SK-N-SH (cell line): ENCODE results near the gene STAP2. TPM values are rescaled to one million over a fixed set of nuclear protein-coding genes. Genes with fewer than 3 reads are reported as not detected.

Experiments used
- CTCF ChIA-PET: fragments of 300-600, 350-600 bp; formaldehyde crosslinking; extraction: SDS; loops from one replicate; lab custom pipeline; 2021; lab: Yijun Ruan, JAX
- POLR2A ChIA-PET: fragments of 350-600 bp; sonication (Branson Sonifier 250); formaldehyde crosslinking; extraction: SDS; loops from one replicate; lab custom pipeline; 2020; ENCODE audit warnings: antibody characterized with exemption, inconsistent platforms; lab: Yijun Ruan, JAX
- DNase-seq: peaks from one replicate; pipeline ENCODE4 v3.0.0; 2012
- H2AFZ ChIP-seq: fragments of 200-600 bp; sonication (generic); 2 replicates; pipeline ENCODE4 v1.8.1; 2016; ENCODE audit warnings: antibody characterized with exemption, mild to moderate bottlenecking, low read depth
- H3F3A ChIP-seq: fragments of 200-600 bp; sonication (generic); replicated peaks from 2 replicates; pipeline ENCODE3; 2016; ENCODE audit warnings: antibody characterized with exemption, mild to moderate bottlenecking; ENCODE audit not compliant: insufficient read depth
- H3K27ac ChIP-seq, 2 experiments: fragments of 200-500 bp in 1 of 2; fragments of 200-600 bp in 1 of 2; sonication (Bioruptor generic) in 1 of 2; sonication (generic), shearing (Covaris generic) in 1 of 2; 2 replicates each; pipeline versions ENCODE4 v1.5.1 to v1.6.1; 2014 to 2016; ENCODE audit warnings: low read depth in 2 of 2, inconsistent platforms in 1 of 2, low read length in 1 of 2, mild to moderate bottlenecking in 1 of 2, mixed read lengths in 1 of 2
- H3K27me3 ChIP-seq: fragments of 200-600 bp; sonication (generic), shearing (Covaris generic); 2 replicates; pipeline ENCODE4 v1.6.1; 2016; ENCODE audit warnings: mixed run types; ENCODE audit not compliant: insufficient read depth
- H3K36me3 ChIP-seq, 2 experiments: fragments of 200-500 bp in 1 of 2; fragments of 200-600 bp in 1 of 2; sonication (Bioruptor generic) in 1 of 2; sonication (generic) in 1 of 2; replicated peaks in 1 of 2; 2 replicates each; pipeline versions ENCODE3 to v1.5.1; 2014 to 2016; ENCODE audit warnings: low read length in 1 of 2, mild to moderate bottlenecking in 1 of 2; ENCODE audit not compliant: insufficient read depth in 2 of 2, control insufficient read depth in 1 of 2
- H3K4me1 ChIP-seq, 2 experiments: fragments of 200-500 bp in 1 of 2; fragments of 200-600 bp in 1 of 2; sonication (Bioruptor generic) in 1 of 2; sonication (generic), shearing (Covaris generic) in 1 of 2; 2 replicates each; pipeline versions ENCODE4 v1.5.1 to v1.6.1; 2014 to 2016; ENCODE audit warnings: low read depth in 1 of 2, low read length in 1 of 2, mixed run types in 1 of 2; ENCODE audit not compliant: insufficient read depth in 2 of 2, control insufficient read depth in 1 of 2
- H3K4me2 ChIP-seq: fragments of 200-600 bp; sonication (generic), shearing (Covaris generic); 2 replicates; pipeline ENCODE4 v1.6.1; 2017; ENCODE audit warnings: mixed run types
- H3K4me3 ChIP-seq, 2 experiments: fragments of 200-500 bp in 1 of 2; fragments of 200-600 bp in 1 of 2; sonication (Bioruptor generic) in 1 of 2; sonication (generic), shearing (Covaris generic) in 1 of 2; 2 replicates each; pipeline versions ENCODE4 v1.5.1 to v1.8.1; 2014 to 2016; ENCODE audit warnings: low read depth in 2 of 2, inconsistent platforms in 1 of 2, low read length in 1 of 2, mild to moderate bottlenecking in 1 of 2, mixed read lengths in 1 of 2, moderate library complexity in 1 of 2
- H3K79me2 ChIP-seq: fragments of 200-600 bp; sonication (generic); 2 replicates; pipeline ENCODE4 v1.8.1; 2017; ENCODE audit warnings: mild to moderate bottlenecking; ENCODE audit not compliant: insufficient read depth
- H3K9ac ChIP-seq: fragments of 200-600 bp; sonication (generic); 2 replicates; pipeline ENCODE4 v1.6.1; 2017; ENCODE audit warnings: mixed run types
- H3K9me2 ChIP-seq: fragments of 200-600 bp; sonication (generic); 2 replicates; pipeline ENCODE4 v1.6.1; 2017; ENCODE audit warnings: mixed run types
- H3K9me3 ChIP-seq: fragments of 200-600 bp; sonication (generic); 2 replicates; pipeline ENCODE4 v1.6.1; 2017; ENCODE audit warnings: mixed run types, mild to moderate bottlenecking, moderate library complexity
- H4K20me1 ChIP-seq: fragments of 200-600 bp; sonication (generic); 2 replicates; pipeline ENCODE4 v1.6.1; 2017; ENCODE audit warnings: mild to moderate bottlenecking, mixed run types; ENCODE audit not compliant: insufficient read depth
- CHD2 ChIP-seq: fragments of 150-350 bp; IDR thresholded peaks from 2 replicates; pipeline ENCODE4 v1.6.1; 2018; ENCODE audit warnings: low read length; ENCODE audit not compliant: partially characterized antibody
- ELF1 ChIP-seq: IDR thresholded peaks from 2 replicates; pipeline ENCODE4 v1.4.0; 2012
- EZH2phosphoT487 ChIP-seq: fragments of 200-600 bp; sonication (generic); IDR thresholded peaks from 2 replicates; pipeline ENCODE4 v1.6.1; 2017; ENCODE audit warnings: low read depth, mixed run types, mild to moderate bottlenecking, antibody characterized with exemption, moderate library complexity, borderline replicate concordance
- FOSL2 ChIP-seq: IDR thresholded peaks from 2 replicates; pipeline ENCODE4 v1.4.0; 2012; ENCODE audit warnings: low read depth, mild to moderate bottlenecking, moderate library complexity, borderline replicate concordance
- GABPA ChIP-seq: IDR thresholded peaks from 2 replicates; pipeline ENCODE4 v1.4.0; 2012; ENCODE audit warnings: low read depth, mild to moderate bottlenecking
- IRF3 ChIP-seq: fragments of 150-350 bp; IDR thresholded peaks from 2 replicates; pipeline ENCODE4 v1.6.1; 2016; ENCODE audit warnings: mild to moderate bottlenecking, low read depth, low read length
- JUND ChIP-seq: IDR thresholded peaks from 2 replicates; pipeline ENCODE4 v1.4.0; 2012
- NFIC ChIP-seq: IDR thresholded peaks from 2 replicates; pipeline ENCODE4 v1.4.0; 2012; ENCODE audit warnings: borderline replicate concordance
- POLR2AphosphoS5 ChIP-seq: IDR thresholded peaks from 2 replicates; pipeline ENCODE4 v1.6.1; 2012; ENCODE audit warnings: low read depth, low read length
- RFX5 ChIP-seq: IDR thresholded peaks from 2 replicates; pipeline ENCODE4 v1.6.1; 2012; ENCODE audit warnings: mild to moderate bottlenecking, improper control_type of control experiment, low read length
- RXRA ChIP-seq: IDR thresholded peaks from 2 replicates; pipeline ENCODE4 v1.4.0; 2012; ENCODE audit warnings: low read depth, mild to moderate bottlenecking, borderline replicate concordance
- TAF1 ChIP-seq: IDR thresholded peaks from 2 replicates; pipeline ENCODE4 v1.6.1; 2012; ENCODE audit warnings: low read depth, mild to moderate bottlenecking, low read length, moderate library complexity, borderline replicate concordance
- USF1 ChIP-seq: IDR thresholded peaks from 2 replicates; pipeline ENCODE4 v1.4.0; 2012; ENCODE audit warnings: low read depth, borderline replicate concordance
- WGBS: methylation state at CpG from one replicate; pipeline ENCODE4 v1.1.6; 2017; ENCODE audit warnings: low lambda C conversion rate; 5-methylcytosine and 5-hydroxymethylcytosine counted together
- polyA plus RNA-seq, 3 experiments: library from polyadenylated mRNA; depleted of rRNA; stranded (reverse); fragments of >200 nt; gene quantifications; 2 replicates each; pipeline ENCODE4 v1.2.3, GENCODE V29; 2012
- TF ChIP-seq, protein P1 (sequence below): IDR thresholded peaks from 2 replicates; pipeline ENCODE4 v1.6.1; 2012; ENCODE audit warnings: mild to moderate bottlenecking, low read depth, low read length, moderate library complexity

STAP2 gene
- polyA plus RNA-seq, 1 of the 3 experiments (the other 2 are of a cell fraction): 7.6 TPM

DNA sequence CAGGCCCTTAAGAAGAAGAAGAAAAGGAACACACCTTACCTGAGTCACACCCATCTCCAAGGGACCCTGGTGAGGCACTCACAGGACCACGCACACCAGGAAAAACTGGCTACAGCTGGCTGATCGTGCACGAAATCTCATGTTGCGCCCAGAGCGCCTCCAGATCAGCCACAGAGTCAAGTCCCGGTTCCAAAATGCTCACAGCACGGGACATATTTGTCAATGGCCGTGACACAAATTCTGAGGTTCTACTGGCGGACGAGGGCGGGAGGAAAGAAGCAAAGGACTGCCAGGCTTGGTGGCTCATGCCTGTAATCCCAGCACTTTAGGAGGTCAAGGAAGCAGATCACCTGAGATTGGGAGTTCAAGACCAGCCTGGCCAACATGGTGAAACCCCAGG is 40.3 kb upstream of the STAP2 start:
- no peak overlapping the region for H3K4me2 ChIP-seq
- WGBS: 94% methylated on average over 11 of the region's 11 CpGs
- POLR2A ChIA-PET: no interaction called here
- H3K79me2 ChIP-seq: peaks cover 87% of the 10 kb centered on the region
- H2AFZ ChIP-seq: no peak overlapping the region
- H3K27me3 ChIP-seq: no peaks in the 10 kb centered on the region
- peaks cover 58% of the 10 kb centered on the region for H4K20me1 ChIP-seq
- H3K4me1 ChIP-seq: peaks cover 33 to 46% of the 10 kb centered on the region in 2 experiments
- DNase-seq: no peak
- no peaks in the 10 kb centered on the region for H3K9me2 ChIP-seq
- peaks cover 12% of the 10 kb centered on the region for H3F3A ChIP-seq
- H3K9me3 ChIP-seq: no peaks in the 10 kb centered on the region
- no peak overlapping the region for H3K9ac ChIP-seq
- TF ChIP-seq JUND (no peak), USF1 (no peak), IRF3 (no peak), EZH2phosphoT487 (no peak), TAF1 (no peak), RXRA (no peak), GABPA (no peak), FOSL2 (no peak), NFIC (no peak), RFX5 (no peak), POLR2AphosphoS5 (no peak), ELF1 (no peak), CHD2 (no peak)
- TF ChIP-seq, protein P1, sequence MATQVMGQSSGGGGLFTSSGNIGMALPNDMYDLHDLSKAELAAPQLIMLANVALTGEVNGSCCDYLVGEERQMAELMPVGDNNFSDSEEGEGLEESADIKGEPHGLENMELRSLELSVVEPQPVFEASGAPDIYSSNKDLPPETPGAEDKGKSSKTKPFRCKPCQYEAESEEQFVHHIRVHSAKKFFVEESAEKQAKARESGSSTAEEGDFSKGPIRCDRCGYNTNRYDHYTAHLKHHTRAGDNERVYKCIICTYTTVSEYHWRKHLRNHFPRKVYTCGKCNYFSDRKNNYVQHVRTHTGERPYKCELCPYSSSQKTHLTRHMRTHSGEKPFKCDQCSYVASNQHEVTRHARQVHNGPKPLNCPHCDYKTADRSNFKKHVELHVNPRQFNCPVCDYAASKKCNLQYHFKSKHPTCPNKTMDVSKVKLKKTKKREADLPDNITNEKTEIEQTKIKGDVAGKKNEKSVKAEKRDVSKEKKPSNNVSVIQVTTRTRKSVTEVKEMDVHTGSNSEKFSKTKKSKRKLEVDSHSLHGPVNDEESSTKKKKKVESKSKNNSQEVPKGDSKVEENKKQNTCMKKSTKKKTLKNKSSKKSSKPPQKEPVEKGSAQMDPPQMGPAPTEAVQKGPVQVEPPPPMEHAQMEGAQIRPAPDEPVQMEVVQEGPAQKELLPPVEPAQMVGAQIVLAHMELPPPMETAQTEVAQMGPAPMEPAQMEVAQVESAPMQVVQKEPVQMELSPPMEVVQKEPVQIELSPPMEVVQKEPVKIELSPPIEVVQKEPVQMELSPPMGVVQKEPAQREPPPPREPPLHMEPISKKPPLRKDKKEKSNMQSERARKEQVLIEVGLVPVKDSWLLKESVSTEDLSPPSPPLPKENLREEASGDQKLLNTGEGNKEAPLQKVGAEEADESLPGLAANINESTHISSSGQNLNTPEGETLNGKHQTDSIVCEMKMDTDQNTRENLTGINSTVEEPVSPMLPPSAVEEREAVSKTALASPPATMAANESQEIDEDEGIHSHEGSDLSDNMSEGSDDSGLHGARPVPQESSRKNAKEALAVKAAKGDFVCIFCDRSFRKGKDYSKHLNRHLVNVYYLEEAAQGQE: no peak
- H3K36me3 ChIP-seq: no peaks in the 10 kb centered on the region
- no peak overlapping the region for H3K4me3 ChIP-seq
- H3K27ac ChIP-seq: no peak overlapping the region
- CTCF ChIA-PET: interaction anchor here (1.1 kb wide), 1 partner anchor 8 kb away, joined by 4 read pairs; no protein-coding TSS in a partner anchor
